NCI-H524 (cell line): ENCODE data around the gene LGALS8.
"Not testable (repeated sequence)": the region's sequence is repeated elsewhere in the genome, so short reads cannot be mapped to it uniquely, and the experiment has no call there.

Experiments used
- DNase-seq, 2 experiments: peaks; one replicate each; lab custom pipeline; 2025; lab: John Stamatoyannopoulos, UW

Gene LGALS8

GRCh38 chr1:236541710-236542109, 17.9 kb downstream of the LGALS8 start:
- DNase-seq: no peak

GRCh38 chr1:236543065-236543669, 19.4 kb downstream of the LGALS8 start:
- no peak for DNase-seq

GRCh38 chr1:236545621-236546169, 21.9 kb downstream of the LGALS8 start:
- DNase-seq: no peak

- DNase-seq: no peak
Measured at GRCh38 chr1:236548452-236548851, 24.7 kb downstream of the LGALS8 start.

- no peak for DNase-seq
Measured at GRCh38 chr1:236550961-236551851, 27.4 kb downstream of the LGALS8 start.

GRCh38 chr1:236552096-236552495, 28.3 kb downstream of the LGALS8 start:
- no peak for DNase-seq

- DNase-seq: no peak
Measured at GRCh38 chr1:236552901-236553300, 29.1 kb downstream of the LGALS8 start.

GRCh38 chr1:236553370-236553769, 29.6 kb downstream of the LGALS8 start:
- DNase-seq: no peak

- DNase-seq: no peak
Measured at GRCh38 chr1:236556606-236557005, 32.8 kb downstream of the LGALS8 start.

- DNase-seq: no peak
Measured at GRCh38 chr1:236558081-236558480, 34.3 kb downstream of the LGALS8 start.

- no peak for DNase-seq
Measured at GRCh38 chr1:236558846-236559245, 35.1 kb downstream of the LGALS8 start.

- DNase-seq: no peak
Measured at GRCh38 chr1:236560213-236560771, 36.5 kb downstream of the LGALS8 start.

GRCh38 chr1:236561976-236562375, 38.2 kb downstream of the LGALS8 start:
- DNase-seq: no peak

- DNase-seq: no peak
Measured at GRCh38 chr1:236565530-236565929, 41.7 kb downstream of the LGALS8 start.

GRCh38 chr1:236568285-236568894, 44.6 kb downstream of the LGALS8 start:
- no peak for DNase-seq

- no peak for DNase-seq
Measured at GRCh38 chr1:236575523-236575922, 51.7 kb downstream of the LGALS8 start.

GRCh38 chr1:236576004-236576403, 52.2 kb downstream of the LGALS8 start:
- DNase-seq: no peak

GRCh38 chr1:236577041-236577440, 53.3 kb downstream of the LGALS8 start:
- not testable (repeated sequence) for DNase-seq

GRCh38 chr1:236578661-236579060, 54.9 kb downstream of the LGALS8 start:
- no peak for DNase-seq

GRCh38 chr1:236580404-236580803, 56.6 kb downstream of the LGALS8 start:
- DNase-seq: not testable (repeated sequence)

GRCh38 chr1:236581528-236581927, 57.7 kb downstream of the LGALS8 start:
- DNase-seq: no peak

GRCh38 chr1:236589531-236589930, 65.7 kb downstream of the LGALS8 start:
- DNase-seq: no peak
